Measurements from ENCODE around the gene PDCD1LG2.

PDCD1LG2 gene

DNA sequence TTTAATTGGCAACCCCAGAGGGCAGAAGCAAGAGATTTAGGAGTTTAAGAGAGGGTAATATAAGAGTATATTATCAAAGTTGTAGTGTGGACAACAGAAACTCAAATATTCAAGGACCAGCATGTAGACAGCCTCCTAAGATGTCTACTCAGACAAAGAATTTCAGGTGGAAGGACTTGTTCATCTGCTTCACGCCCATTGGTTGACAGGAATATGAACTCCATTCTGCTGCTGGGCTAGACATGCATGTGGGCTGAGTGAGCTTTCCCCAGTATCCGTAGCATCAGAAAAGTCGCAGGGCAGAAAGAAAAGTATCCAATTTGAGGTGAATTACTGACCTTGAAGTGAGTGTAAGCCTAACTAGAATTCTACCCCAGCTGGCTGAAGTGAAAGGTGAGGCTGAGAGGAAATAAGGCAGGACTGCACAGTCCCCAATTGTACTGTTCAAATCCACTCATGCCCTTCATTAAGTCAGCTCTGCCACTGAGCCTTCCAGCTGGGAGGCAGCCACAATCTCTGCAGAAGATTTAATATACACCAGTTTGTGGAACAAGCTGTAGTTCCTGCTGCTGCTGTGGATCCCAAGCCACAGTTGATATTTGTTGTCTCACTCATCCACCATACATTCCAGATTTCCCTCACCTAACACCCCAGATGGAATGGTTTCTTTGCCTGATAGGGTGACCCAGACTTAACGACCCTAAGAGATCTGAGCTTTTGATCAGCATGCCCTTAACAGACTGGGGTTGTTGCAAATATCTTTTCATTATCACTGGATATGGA is 41.2 kb downstream of the PDCD1LG2 start:
- Histone ChIP-seq H3K27me3 (ENCODE audit: control insufficient read depth, low read length) (no peaks in the 10 kb centered on the region), H3K4me2 (ENCODE audit: low read length) (no peak overlapping the region), H3F3A (ENCODE audit: control insufficient read depth, insufficient read depth) (no peaks in the 10 kb centered on the region), H3K27ac (ENCODE audit: low read depth, low read length) (no peak overlapping the region), H3K79me2 (ENCODE audit: control insufficient read depth, low read length) (no peaks in the 10 kb centered on the region), H3K36me3 (ENCODE audit: control insufficient read depth, low read length) (no peaks in the 10 kb centered on the region), H3K9me3 (ENCODE audit: control insufficient read depth, insufficient read depth, low read length) (no peaks in the 10 kb centered on the region), H3K4me1 (ENCODE audit: control insufficient read depth, low read length) (peaks cover 8% of the 10 kb centered on the region), H3K9me2 (replicated peaks; ENCODE audit: control insufficient read depth, low read length) (no peaks in the 10 kb centered on the region), H4K20me1 (ENCODE audit: control insufficient read depth, insufficient read depth, low read depth, low read length) (no peaks in the 10 kb centered on the region), H3K4me3 (ENCODE audit: low read length) (no peak overlapping the region)
- no peak for TF ChIP-seq EZH2phosphoT487 (IDR thresholded peaks at IDR 0.05; ENCODE audit: borderline replicate concordance, low read length)
- TF ChIP-seq, protein P1, sequence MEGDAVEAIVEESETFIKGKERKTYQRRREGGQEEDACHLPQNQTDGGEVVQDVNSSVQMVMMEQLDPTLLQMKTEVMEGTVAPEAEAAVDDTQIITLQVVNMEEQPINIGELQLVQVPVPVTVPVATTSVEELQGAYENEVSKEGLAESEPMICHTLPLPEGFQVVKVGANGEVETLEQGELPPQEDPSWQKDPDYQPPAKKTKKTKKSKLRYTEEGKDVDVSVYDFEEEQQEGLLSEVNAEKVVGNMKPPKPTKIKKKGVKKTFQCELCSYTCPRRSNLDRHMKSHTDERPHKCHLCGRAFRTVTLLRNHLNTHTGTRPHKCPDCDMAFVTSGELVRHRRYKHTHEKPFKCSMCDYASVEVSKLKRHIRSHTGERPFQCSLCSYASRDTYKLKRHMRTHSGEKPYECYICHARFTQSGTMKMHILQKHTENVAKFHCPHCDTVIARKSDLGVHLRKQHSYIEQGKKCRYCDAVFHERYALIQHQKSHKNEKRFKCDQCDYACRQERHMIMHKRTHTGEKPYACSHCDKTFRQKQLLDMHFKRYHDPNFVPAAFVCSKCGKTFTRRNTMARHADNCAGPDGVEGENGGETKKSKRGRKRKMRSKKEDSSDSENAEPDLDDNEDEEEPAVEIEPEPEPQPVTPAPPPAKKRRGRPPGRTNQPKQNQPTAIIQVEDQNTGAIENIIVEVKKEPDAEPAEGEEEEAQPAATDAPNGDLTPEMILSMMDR (IDR thresholded peaks at IDR 0.05; ENCODE audit: low read depth, low read length, poor library complexity, severe bottlenecking) = no peak

DNA sequence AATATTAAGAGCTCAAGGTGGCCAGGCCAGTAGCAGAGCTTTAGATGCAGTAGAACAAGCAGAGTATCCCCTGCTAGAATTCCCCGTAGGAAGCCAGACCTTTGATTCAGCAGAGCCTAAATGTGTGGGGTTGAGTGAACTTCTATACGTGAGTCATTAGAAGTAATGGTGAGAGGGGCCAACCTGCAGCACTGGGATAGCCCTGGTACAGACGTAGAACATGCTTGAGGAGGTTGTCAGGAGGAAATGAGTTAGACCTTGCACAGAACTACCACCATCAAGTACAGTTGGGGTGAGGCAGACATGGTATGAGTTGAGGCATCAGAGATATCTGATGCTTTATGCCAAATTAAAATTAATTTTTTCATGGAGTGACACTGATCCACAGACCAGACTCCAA is 42.0 kb downstream of the PDCD1LG2 start:
- no peak overlapping the region for H3K4me2 ChIP-seq (ENCODE audit: low read length)
- no peaks in the 10 kb centered on the region for H4K20me1 ChIP-seq (ENCODE audit: control insufficient read depth, insufficient read depth, low read depth, low read length)
- H3K27ac ChIP-seq (ENCODE audit: low read depth, low read length) = no peak overlapping the region
- H3K27me3 ChIP-seq (ENCODE audit: control insufficient read depth, low read length) = no peaks in the 10 kb centered on the region
- no peaks in the 10 kb centered on the region for H3F3A ChIP-seq (ENCODE audit: control insufficient read depth, insufficient read depth)
- H3K9me2 ChIP-seq (replicated peaks; ENCODE audit: control insufficient read depth, low read length) = no peaks in the 10 kb centered on the region
- peaks cover 8% of the 10 kb centered on the region for H3K4me1 ChIP-seq (ENCODE audit: control insufficient read depth, low read length)
- H3K4me3 ChIP-seq (ENCODE audit: low read length) = no peak overlapping the region
- no peaks in the 10 kb centered on the region for H3K36me3 ChIP-seq (ENCODE audit: control insufficient read depth, low read length)
- H3K9me3 ChIP-seq (ENCODE audit: control insufficient read depth, insufficient read depth, low read length) = no peaks in the 10 kb centered on the region
- TF ChIP-seq, protein P1 (IDR thresholded peaks at IDR 0.05; ENCODE audit: low read depth, low read length, poor library complexity, severe bottlenecking) = no peak
- TF ChIP-seq EZH2phosphoT487 (IDR thresholded peaks at IDR 0.05; ENCODE audit: borderline replicate concordance, low read length) = no peak
- H3K79me2 ChIP-seq (ENCODE audit: control insufficient read depth, low read length) = no peaks in the 10 kb centered on the region

DNA sequence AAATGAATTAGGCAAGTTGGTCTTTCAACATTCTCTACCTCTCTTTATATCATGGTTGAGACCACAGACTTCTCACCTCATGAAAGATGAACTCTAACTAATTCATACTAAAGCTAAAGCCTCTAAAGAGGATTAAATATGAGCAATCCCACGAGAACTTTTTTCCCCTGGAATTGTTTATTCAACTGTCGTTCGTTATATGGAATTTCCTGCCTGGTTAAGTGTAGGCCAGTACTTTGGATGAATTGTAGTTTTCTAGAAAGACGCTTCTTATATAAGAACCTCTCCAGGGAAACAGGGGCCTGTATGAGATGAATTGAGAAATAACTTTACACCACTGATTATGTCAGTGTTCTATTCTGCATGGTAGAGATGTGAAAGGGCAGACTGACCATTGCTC is 42.9 kb downstream of the PDCD1LG2 start:
- TF ChIP-seq EZH2phosphoT487 (IDR thresholded peaks at IDR 0.05; ENCODE audit: borderline replicate concordance, low read length) = no peak
- TF ChIP-seq, protein P1 (IDR thresholded peaks at IDR 0.05; ENCODE audit: low read depth, low read length, poor library complexity, severe bottlenecking) = no peak
- peaks cover 8% of the 10 kb centered on the region for H3K4me1 ChIP-seq (ENCODE audit: control insufficient read depth, low read length)
- no peaks in the 10 kb centered on the region for H3K27me3 ChIP-seq (ENCODE audit: control insufficient read depth, low read length)
- no peaks in the 10 kb centered on the region for H4K20me1 ChIP-seq (ENCODE audit: control insufficient read depth, insufficient read depth, low read depth, low read length)
- no peaks in the 10 kb centered on the region for H3F3A ChIP-seq (ENCODE audit: control insufficient read depth, insufficient read depth)
- no peaks in the 10 kb centered on the region for H3K79me2 ChIP-seq (ENCODE audit: control insufficient read depth, low read length)
- no peaks in the 10 kb centered on the region for H3K9me3 ChIP-seq (ENCODE audit: control insufficient read depth, insufficient read depth, low read length)
- H3K4me2 ChIP-seq (ENCODE audit: low read length) = no peak overlapping the region
- no peaks in the 10 kb centered on the region for H3K36me3 ChIP-seq (ENCODE audit: control insufficient read depth, low read length)
- no peak overlapping the region for H3K27ac ChIP-seq (ENCODE audit: low read depth, low read length)
- H3K4me3 ChIP-seq (ENCODE audit: low read length) = no peak overlapping the region
- no peaks in the 10 kb centered on the region for H3K9me2 ChIP-seq (replicated peaks; ENCODE audit: control insufficient read depth, low read length)
